Superior temporal gyrus (tissue), 1 donor: Measurements from ENCODE around the gene SLC35G6.
A peak's percentile ranks its signal among the peaks of the same experiment; 100 is the strongest.
"Not testable (repeated sequence)": the region's sequence is repeated elsewhere in the genome, so short reads cannot be mapped to it uniquely, and the experiment has no call there.

Source experiments
- DNase-seq: peaks from one replicate; pipeline ENCODE4 v3.0.0-alpha.2; 2016; ENCODE audit errors: extremely low spot score

The SLC35G6 gene

DNA sequence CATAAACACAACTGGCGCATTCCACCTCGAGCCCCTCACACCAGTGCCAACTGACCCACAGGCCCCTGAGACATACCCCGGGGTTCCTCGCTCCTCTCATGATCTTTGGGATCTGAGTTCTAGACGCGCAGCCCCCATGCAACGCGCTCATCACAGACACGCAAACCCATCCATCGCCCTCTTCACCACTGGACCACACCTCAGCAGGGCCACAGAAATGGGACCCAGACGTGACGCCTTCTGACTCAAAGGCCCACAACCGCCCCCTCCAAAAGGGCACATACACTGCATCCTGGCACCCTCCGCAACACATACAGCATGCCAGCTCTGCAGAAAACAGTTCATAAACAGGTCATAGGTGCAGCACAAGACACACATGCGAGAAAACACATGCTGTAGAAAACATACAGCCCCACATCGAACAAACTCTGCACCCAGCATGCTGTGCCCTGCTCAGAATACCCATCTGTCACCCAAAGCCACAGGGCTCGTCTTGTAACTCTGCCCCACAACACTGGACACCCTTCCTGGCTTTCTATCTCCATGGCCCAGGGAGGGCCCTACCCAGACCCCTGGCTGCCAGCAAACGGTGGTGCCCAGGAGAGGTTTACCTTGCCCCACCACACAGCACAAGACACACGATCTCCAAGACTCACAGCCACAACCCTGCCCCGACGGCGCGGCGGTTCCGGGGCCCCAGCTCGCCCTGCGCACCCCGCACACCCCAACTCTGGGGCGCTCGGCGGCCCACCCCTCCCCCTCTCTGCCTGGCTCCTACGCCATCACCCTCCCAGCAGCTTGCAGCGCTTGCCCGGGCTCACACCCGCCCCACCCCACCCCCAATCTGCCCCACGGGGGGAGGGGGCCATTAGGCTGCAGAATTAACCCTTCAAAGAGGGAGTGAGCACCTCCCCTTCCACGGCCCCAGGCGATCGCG is 2.7 kb upstream of the SLC35G6 start:
- DNase-seq, result no peak

DNA sequence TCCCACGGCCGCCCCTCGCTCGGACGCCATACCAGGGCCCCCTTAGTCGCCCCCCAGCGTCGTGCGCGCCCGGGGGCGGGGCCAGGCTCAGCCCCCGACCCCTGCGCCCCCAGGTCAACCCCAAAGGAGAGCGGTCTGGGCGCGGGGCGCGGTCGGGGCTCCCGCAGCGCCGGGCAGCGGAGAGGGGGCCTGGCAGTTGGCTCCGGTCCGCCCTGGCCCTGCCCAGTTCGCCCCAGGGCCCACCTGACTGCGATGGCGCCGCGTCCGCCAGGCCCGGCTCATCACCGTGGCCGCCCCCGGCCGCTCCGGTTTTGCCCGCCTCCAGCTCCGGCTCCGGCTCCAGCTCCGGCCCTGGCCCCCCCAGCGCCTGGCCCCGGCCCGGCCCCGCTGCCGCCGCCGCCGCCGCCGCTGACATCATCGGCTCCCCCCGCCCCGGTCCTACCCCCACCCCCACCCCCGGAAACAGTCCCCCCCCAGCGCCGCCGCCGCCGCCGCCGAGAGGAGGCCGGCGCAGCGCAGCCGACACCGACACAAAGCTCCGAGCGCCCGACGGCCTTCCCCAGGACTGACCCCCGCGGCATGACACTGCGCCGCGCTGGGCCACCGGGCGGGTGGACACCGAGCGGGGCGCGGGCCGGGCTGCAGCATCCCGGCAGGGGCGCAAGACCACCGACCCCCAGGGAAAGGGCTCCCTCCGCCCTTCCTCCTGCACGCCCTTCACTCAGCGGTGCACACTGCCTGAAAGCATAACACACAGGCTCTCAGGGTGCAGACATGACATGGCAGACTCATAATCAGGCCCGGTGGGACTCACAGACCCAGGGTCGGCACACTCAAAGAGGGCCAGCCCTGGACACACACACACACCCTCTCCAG is 1.8 kb upstream of the SLC35G6 start, which contains the start of gene ZBTB4:
ZBTB4 (minus strand) TSS at position 419 of the 876 bp plus-strand sequence. CDS start 12,830 bp downstream, outside the sequence.
- no peak for DNase-seq

DNA sequence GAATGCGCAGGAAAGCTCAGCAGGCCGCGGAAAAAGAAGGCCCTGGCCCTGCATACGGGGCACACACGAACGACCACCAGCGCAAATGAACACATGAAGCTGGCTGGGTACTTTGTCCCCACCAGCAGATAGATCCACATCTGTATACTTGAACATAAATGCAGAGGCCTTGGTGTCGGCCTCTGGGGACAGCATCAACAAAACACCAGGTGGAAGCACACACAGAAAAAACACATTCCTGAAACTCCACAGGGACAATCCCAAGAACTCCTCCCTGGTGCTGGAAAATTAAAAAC is 1.2 kb upstream of the SLC35G6 start:
- no peak for DNase-seq

DNA sequence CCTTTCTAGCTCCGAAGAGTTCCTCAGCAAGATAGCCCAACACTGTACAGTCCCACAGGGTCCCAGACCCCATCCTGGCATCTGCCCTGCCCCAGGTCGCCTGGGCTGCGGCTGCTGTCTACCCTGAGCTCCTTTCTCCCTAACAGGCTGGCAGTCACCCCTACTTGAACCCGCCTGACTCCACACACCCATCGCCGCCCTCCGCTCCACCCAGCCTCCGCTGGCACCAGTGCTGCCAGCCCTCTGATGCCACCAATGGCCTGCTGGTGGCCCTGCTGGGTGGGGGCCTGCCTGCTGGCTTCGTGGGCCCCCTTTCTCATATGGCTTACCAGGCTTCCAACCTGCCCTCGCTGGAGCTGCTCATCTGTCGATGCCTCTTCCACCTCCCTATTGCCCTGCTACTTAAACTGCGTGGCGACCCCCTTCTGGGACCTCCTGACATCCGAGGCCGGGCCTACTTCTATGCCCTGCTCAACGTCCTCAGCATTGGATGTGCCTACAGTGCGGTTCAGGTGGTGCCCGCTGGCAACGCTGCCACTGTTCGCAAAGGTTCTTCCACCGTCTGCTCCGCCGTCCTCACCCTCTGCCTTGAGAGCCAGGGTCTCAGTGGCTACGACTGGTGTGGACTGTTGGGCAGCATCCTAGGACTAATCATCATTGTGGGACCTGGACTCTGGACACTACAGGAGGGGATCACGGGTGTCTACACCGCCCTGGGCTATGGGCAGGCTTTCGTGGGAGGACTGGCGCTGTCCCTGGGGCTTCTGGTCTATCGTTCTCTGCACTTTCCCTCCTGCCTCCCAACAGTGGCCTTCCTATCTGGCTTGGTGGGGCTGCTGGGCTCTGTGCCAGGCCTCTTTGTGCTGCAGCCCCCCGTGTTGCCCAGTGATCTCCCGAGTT is 846 bp downstream of the SLC35G6 start:
- not testable (repeated sequence) for DNase-seq

DNA sequence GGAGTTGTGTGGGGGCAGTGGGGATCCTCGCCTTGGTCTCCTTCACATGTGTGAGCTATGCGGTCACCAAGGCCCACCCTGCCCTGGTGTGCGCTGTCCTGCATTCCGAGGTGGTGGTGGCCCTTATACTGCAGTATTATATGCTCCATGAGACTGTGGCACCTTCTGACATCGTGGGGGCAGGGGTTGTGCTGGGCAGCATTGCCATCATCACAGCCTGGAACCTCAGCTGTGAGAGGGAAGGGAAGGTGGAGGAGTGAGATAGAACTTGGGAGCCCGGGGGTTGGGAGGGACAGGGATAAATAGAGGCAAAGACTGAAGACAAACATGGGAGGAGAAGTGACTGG is 1.5 kb downstream of the SLC35G6 start:
- DNase-seq, result not testable (repeated sequence)

DNA sequence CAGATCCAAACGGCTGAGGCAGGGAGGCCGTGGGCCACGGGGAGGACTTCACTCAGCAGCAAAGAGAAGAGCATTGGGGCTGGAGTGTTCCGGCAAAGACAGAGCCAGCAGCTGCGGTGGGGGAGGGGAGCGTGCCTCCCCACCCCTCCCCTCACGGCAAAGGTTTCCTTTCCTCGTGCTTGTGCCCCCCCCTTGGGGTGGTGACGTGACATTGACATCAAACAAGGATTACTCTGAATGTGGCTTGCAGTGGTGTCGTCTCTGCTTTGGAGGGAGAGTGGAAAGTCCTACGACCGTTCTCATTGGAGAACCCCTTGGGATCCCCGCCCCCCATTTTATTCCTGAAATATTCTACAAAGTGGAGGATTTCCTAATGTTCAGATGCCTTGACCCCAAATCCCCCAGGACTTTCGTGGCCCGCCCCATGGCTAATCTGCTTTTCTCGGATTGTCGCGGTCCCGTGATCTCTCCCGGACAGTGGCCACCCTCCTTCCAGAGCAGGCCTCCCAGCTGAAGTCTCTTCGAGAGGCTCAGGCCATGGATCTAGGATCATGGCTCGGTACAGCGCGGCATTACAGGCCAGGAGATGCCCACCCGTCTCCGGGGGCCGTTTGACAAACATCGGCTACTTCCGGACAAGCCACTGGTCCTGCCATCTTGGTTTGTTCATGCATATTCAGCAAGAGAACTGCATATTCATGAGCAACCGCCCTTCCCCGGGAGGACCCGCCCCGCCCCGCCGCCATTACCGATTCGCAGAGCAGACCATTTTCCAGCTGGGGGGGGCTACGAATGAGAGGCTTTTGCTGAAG is 2.2 kb downstream of the SLC35G6 start:
- peak; percentile 92 for DNase-seq

DNA sequence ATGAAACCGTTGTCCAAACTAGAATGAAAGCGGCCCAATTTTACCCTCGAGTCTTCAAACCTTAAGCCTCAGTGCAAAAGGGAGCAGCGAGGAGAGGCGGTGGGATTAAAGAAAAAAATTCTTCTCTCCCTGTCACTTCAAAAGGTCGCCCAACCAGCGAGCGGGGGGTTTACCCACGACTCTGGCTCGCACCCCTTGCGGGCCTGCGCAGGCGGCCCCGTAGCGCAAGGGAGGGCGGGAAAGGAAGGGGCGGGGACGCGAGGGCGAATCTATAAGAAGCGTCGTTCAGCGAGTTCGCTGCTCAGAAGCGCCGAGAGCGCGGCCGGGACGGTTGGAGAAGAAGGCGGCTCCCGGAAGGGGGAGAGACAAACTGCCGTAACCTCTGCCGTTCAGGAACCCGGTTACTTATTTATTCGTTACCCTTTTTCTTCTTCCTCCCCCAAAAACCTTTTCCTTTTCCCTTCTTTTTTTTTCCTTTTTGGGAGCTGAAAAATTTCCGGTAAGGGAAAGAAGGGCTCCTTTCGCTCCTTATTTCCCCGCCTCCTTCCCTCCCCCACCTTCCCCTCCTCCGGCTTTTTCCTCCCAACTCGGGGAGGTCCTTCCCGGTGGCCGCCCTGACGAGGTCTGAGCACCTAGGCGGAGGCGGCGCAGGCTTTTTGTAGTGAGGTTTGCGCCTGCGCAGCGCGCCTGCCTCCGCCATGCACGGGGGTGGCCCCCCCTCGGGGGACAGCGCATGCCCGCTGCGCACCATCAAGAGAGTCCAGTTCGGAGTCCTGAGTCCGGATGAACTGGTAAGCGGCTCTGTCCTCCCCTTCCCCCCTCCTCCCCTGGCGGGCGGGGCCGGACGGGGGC is 3.0 kb downstream of the SLC35G6 start, which contains the start of gene POLR2A:
POLR2A (plus strand) TSS at position 300 of the 852 bp plus-strand sequence.
- peak; percentile 98 for DNase-seq

DNA sequence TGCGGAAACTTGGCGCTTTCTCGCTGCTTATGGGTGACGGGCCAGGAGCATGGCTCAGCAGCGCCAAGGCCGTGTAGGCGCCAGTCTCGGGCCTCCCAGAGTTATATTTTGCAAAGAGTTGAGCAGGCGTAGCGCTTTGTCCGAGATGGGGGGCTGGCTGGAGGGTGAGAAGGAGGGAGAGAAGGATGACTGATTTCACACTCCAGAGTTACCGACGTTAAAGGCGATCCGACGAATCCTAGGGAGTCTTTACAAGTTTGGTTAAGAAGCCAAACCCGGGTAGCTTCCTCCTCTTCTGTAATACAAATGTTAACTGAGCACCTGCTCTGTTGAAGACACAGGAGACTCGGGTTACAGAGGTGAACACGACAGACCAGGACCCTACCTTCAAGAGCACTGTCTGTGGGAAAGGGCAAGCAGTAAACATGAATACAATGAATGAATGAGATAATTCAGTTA is 3.7 kb downstream of the SLC35G6 start:
- DNase-seq, result no peak

DNA sequence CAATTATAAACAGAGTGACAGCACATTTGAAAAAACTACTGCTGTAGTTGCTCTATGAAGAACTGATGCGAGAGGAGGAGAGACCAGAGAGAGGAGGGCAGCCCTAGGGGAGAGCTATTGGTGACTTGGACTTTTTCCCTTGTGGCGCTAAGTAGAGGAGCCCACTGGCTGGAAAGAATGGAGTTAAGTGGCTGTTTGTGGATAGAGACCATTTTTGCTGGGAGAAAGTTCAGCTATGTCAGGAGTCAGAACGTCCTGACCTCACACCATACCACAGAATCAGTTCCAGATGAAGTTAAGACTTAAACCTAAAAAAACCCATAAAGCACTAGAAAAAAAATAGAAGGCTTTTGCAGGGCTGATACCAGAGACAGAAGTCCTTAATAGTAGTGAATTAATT is 4.9 kb downstream of the SLC35G6 start:
- DNase-seq, result no peak

DNA sequence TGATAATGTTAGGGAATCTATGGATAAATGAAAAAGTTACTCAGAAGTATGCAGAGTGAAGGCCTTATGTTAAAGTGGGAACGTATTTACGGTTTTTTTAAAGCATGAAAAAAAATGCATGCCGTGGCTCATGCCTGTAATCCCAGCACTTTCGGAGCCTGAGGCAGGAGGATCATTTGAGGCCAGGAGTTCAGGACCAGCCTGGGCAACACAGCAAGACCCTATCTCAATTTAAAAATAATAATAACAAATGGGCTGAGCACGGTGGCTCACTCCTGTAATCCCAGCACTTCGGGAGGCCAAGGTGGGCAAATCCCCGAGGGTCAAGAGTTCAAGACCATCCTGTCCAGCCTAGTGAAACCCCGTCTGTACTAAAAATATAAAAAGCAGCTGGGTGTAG is 8.9 kb downstream of the SLC35G6 start:
- no peak for DNase-seq

DNA sequence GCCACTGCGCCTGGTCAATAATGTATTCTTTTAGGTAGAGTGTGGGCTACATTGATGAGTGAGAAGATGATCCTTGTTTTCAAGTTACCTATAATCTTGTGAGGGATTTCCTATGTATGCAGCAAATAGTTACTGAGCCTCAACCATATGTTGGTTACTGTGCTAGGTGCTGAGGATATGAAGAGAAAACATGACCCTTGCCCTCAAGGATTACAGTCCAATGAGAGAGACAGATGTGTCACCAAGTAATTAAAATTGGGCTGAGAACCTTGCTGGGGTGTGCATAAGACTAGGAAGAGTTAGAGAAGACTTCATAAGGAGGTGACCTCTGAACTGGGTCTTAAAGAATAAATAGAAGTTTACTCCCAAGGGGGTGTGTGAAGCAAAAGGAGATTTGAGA is 10.3 kb downstream of the SLC35G6 start:
- DNase-seq, result no peak

DNA sequence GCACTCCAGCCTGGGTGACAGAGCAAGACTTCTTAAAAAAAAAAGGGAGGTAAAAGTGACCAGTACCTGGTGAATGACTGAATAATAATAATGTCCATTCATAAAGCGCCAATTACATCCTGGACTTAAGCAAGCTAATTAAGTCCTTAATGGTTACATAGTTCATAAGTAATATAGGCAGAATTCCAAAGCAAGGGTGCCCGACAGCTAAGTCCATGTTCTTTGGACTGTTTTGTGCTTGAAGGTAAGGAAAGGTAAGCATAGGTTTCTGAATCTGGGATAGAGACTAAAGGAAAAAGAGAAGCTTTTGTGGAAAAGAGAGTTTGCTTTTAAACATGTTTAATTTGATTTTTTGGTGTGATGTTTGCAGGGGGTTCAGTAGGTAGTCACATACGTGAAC is 12.7 kb downstream of the SLC35G6 start:
- no peak for DNase-seq

DNA sequence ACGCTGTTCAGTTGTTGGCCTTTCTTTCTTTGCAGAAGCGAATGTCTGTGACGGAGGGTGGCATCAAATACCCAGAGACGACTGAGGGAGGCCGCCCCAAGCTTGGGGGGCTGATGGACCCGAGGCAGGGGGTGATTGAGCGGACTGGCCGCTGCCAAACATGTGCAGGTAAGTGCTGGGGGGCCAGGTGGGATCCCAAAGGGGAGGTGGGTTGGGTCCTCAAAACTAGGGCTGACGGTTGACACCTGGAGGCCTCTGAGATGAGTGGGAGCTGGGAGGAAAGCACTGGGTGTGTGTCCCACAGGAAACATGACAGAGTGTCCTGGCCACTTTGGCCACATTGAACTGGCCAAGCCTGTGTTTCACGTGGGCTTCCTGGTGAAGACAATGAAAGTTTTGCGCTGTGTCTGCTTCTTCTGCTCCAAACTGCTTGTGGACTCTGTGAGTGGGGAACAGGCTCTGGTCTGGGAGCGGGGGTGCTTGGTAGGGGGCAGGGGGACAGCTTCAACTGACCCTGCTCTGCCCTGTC is 14.7 kb downstream of the SLC35G6 start:
- DNase-seq, result no peak

DNA sequence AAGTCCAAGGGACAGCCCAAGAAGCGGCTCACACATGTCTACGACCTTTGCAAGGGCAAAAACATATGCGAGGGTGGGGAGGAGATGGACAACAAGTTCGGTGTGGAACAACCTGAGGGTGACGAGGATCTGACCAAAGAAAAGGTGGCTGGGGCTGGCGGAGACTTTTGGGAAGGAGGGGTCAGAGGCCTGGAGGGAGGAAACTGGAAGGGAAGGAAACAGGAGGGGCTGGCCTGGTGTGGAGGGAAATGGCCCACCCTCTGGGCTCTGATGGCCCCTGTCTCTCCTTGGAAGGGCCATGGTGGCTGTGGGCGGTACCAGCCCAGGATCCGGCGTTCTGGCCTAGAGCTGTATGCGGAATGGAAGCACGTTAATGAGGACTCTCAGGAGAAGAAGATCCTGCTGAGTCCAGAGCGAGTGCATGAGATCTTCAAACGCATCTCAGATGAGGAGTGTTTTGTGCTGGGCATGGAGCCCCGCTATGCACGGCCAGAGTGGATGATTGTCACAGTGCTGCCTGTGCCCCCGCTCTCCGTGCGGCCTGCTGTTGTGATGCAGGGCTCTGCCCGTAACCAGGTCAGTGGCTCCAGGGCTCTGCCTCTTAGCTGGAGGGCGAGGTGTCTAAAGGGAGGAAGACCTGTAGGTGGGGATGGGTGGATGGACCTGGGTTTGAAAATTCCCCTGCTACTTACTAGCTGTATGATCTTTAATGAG is 15.4 kb downstream of the SLC35G6 start:
- DNase-seq, result no peak

DNA sequence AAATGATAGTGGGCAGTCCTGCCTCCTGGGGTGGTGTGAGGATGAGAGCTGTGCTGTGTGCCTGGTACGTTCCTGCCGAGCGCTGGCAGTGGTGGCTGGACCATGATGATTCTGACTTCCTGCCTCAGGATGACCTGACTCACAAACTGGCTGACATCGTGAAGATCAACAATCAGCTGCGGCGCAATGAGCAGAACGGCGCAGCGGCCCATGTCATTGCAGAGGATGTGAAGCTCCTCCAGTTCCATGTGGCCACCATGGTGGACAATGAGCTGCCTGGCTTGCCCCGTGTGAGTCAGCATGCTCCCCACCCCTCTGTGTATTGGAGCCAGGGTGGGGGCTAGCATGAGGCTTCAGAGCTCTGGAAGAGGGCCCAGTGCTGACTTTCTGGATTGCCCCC is 16.0 kb downstream of the SLC35G6 start:
- DNase-seq, result no peak

DNA sequence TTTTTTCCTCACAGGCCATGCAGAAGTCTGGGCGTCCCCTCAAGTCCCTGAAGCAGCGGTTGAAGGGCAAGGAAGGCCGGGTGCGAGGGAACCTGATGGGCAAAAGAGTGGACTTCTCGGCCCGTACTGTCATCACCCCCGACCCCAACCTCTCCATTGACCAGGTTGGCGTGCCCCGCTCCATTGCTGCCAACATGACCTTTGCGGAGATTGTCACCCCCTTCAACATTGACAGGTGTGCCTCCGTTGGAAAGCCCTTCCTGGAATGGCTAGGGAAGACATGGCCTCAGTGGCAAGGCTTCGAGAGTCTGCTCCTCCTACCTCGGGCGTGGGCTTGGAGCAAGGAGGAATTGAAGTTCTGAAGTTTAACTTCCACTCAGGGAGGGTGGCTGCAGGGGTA is 16.4 kb downstream of the SLC35G6 start:
- no peak for DNase-seq

DNA sequence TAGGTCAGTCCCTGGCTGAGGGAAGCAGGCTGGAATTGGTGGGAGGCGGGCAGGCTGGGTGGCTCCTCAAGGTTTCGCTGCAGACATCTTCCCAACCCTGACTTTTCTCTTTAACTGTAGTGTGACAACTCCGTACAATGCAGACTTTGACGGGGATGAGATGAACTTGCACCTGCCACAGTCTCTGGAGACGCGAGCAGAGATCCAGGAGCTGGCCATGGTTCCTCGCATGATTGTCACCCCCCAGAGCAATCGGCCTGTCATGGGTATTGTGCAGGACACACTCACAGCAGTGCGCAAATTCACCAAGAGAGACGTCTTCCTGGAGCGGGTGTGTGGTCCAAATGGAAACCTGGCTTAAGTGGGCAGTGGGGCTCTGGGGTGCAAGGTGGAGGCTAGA is 17.9 kb downstream of the SLC35G6 start:
- no peak for DNase-seq

DNA sequence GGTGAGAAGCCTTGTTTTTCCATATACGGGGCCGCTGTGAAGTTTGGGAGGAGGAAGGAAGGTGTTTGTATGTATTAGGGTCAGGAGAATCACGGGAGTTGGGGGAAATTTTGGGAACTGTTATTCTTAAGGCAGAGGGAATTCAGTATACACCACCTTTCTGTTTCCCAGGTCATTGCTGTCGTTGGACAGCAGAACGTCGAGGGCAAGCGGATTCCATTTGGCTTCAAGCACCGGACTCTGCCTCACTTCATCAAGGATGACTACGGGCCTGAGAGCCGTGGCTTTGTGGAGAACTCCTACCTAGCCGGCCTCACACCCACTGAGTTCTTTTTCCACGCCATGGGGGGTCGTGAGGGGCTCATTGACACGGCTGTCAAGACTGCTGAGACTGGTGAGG is 20.5 kb downstream of the SLC35G6 start:
- no peak for DNase-seq
